ENCODE results near the gene DCAF11.

DNA sequence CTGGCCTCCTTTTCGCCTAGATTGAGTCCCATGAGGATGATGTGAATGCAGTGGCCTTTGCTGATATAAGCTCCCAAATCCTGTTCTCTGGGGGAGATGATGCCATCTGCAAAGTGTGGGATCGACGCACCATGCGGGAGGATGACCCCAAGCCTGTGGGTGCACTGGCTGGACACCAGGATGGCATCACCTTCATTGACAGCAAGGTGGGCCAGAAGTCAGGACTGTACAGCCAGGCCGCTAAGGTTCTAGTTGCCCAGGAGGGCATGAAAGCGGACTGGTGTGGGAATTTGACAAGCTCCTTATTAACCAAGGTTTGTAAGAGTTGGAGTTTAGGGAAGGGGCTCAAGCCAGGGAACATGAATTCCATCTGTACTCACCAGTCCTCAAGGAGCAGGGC is 5.1 kb downstream of the DCAF11 start:
- TF ChIP-seq CTCF (IDR thresholded peaks at IDR 0.05; ENCODE audit: insufficient read depth, low read length, poor library complexity, severe bottlenecking) (no peak), EZH2phosphoT487 (conservative IDR thresholded peaks at IDR 0.05; ENCODE audit: low read length) (no peak)
